Right lobe of liver (tissue), 6 donors: ENCODE results near the gene COLEC12. TPM values are rescaled to one million over a fixed set of nuclear protein-coding genes. Genes with fewer than 3 reads are reported as not detected.

Experiments
- ATAC-seq, 4 donors: fragments of 200-7000 bp; cut with Tn5 transposase; one replicate each; pipeline ENCODE4 v1.9.1; 2020; ENCODE audit warnings: mild to moderate bottlenecking in 4 of 4, moderate library complexity in 4 of 4
- DNase-seq, 3 donors: peaks; one replicate each; pipeline ENCODE4 v3.0.0-alpha.2; 2020
- H3K27ac ChIP-seq, 3 donors: fragments of 200-600 bp; one replicate each; pipeline ENCODE4 v1.8.0; 2022
- H3K27me3 ChIP-seq, 2 donors: fragments of 200-600 bp; one replicate each; pipeline ENCODE4 v1.8.0; 2022
- H3K36me3 ChIP-seq, 4 donors: fragments of 200-600 bp; sonication (generic) in 1 of 4; one replicate each; pipeline versions ENCODE4 v1.5.1 to v1.8.0; 2017 to 2022; ENCODE audit warnings: control low read depth in 1 of 4
- H3K4me1 ChIP-seq, 4 donors: fragments of 200-600 bp; sonication (generic) in 1 of 4; one replicate each; pipeline versions ENCODE4 v1.5.1 to v1.8.0; 2017 to 2022; ENCODE audit warnings: control low read depth in 1 of 4
- H3K4me3 ChIP-seq, 3 donors: fragments of 200-600 bp; one replicate each; pipeline ENCODE4 v1.8.0; 2022
- H3K9me3 ChIP-seq, 4 donors: fragments of 200-600 bp; sonication (generic) in 1 of 4; one replicate each; pipeline versions ENCODE4 v1.5.1 to v1.8.0; 2017 to 2022; ENCODE audit warnings: control low read depth in 1 of 4
- POLR2A ChIP-seq: fragments of 450-650 bp; IDR thresholded peaks from one replicate; pipeline ENCODE4 v1.6.1; 2017; ENCODE audit warnings: antibody characterized with exemption, mild to moderate bottlenecking
- WGBS: methylation state at CpG from one replicate; pipeline ENCODE4 v1.1.6; 2018; ENCODE audit warnings: low coverage, low lambda C conversion rate; ENCODE audit not compliant: insufficient coverage; ENCODE audit errors: missing lambda C conversion rate; 5-methylcytosine and 5-hydroxymethylcytosine counted together
- intact Hi-C, 2 donors: fragments of 100-400 bp; cut with DNase I; formaldehyde crosslinking; loops; one replicate each; pipeline versions ENCODE4 v1.11.2 to v1.14.1; 2022
- total RNA-seq, 6 experiments: library from RNA; depleted of rRNA in 2 of 6; stranded (reverse); fragments of >200 nt in 2 of 6; fragmentation: NEBNext Ultra II Directional in 3 of 6; extraction: Animal tissue kit (Norgen Biotek cat#: 25700) in 3 of 6; gene quantifications; one replicate each; pipeline versions ENCODE4 v1.1.0 to v1.2.4, GENCODE V29; 2016 to 2023
- TF ChIP-seq, protein P1 (sequence below), 4 donors: fragments of 200-600 bp in 3 of 4; fragments of 450-650 bp in 1 of 4; IDR thresholded peaks; one replicate each; pipeline versions ENCODE4 v1.5.1 to v1.8.0; 2016 to 2022; ENCODE audit warnings: antibody characterized with exemption in 4 of 4, mild to moderate bottlenecking in 2 of 4
- donor health status: DM: no; HTN: yes; CAD: no.
- donor health status: DM: no; HTN: no; CAD: no.
- donor health status: DM: no; HTN: no; CAD: no.
- donor health status: DM: no; HTN: yes; CAD: no.
- donor health status: DM: no; HTN: yes; CAD: no.

The COLEC12 gene
- total RNA-seq, 6 experiments from 2014 or later, result 0.12 to 1.00 (median 0.37) TPM; not detected in 1

- H3K27me3 ChIP-seq, result no peaks in the 10 kb centered on the region
- H3K36me3 ChIP-seq, result no peaks in the 10 kb centered on the region
- no peak for TF ChIP-seq POLR2A
- TF ChIP-seq, protein P1, sequence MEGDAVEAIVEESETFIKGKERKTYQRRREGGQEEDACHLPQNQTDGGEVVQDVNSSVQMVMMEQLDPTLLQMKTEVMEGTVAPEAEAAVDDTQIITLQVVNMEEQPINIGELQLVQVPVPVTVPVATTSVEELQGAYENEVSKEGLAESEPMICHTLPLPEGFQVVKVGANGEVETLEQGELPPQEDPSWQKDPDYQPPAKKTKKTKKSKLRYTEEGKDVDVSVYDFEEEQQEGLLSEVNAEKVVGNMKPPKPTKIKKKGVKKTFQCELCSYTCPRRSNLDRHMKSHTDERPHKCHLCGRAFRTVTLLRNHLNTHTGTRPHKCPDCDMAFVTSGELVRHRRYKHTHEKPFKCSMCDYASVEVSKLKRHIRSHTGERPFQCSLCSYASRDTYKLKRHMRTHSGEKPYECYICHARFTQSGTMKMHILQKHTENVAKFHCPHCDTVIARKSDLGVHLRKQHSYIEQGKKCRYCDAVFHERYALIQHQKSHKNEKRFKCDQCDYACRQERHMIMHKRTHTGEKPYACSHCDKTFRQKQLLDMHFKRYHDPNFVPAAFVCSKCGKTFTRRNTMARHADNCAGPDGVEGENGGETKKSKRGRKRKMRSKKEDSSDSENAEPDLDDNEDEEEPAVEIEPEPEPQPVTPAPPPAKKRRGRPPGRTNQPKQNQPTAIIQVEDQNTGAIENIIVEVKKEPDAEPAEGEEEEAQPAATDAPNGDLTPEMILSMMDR (IDR thresholded peaks at IDR 0.05), result no peak
- H3K4me3 ChIP-seq, result no peak overlapping the region
- 49% methylated on average over 2 of the region's 4 CpGs for WGBS
- no peak for ATAC-seq
- intact Hi-C loops, result no loop called here
- H3K9me3 ChIP-seq, result no peaks in the 10 kb centered on the region
- no peak for DNase-seq
- no peak overlapping the region for H3K27ac ChIP-seq
- no peaks in the 10 kb centered on the region for H3K4me1 ChIP-seq
Observed at GRCh38 chr18:328928-329327, 171.6 kb downstream of the COLEC12 start.

- DNase-seq (no peak), ATAC-seq (no peak)
- Histone ChIP-seq H3K4me3 (no peak overlapping the region), H3K36me3 (no peaks in the 10 kb centered on the region), H3K27me3 (no peaks in the 10 kb centered on the region), H3K4me1 (no peaks in the 10 kb centered on the region), H3K27ac (no peak overlapping the region), H3K9me3 (no peaks in the 10 kb centered on the region)
- 83% methylated on average over 1 of the region's 1 CpG for WGBS
- TF ChIP-seq, protein P1 (IDR thresholded peaks at IDR 0.05), result no peak
- no peak for TF ChIP-seq POLR2A
- intact Hi-C loops, result no loop called here
Observed at GRCh38 chr18:326846-327245, 173.7 kb downstream of the COLEC12 start.

DNA sequence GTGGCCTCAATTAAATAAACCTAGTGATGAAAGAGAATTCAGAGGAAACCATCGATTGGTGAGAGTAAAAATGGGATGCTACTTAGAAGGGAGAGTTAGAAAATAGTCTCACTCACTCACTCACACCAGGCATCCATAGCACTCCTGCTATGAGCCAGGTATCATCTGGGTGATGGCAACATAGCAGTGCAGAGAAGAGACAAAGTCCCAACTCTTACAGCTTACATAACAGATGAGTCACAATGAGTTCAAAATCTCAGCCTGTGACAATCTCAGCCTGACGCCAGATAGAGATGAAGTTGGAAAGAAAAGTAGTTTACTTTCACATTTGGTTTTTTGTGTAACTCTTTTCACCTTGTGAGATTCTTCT is 177.3 kb downstream of the COLEC12 start:
- Histone ChIP-seq H3K36me3 (no peaks in the 10 kb centered on the region), H3K27ac (no peak overlapping the region), H3K4me3 (no peak overlapping the region), H3K27me3 (no peaks in the 10 kb centered on the region), H3K9me3 (no peaks in the 10 kb centered on the region), H3K4me1 (no peaks in the 10 kb centered on the region)
- ATAC-seq (peak; percentile 70 to 97 (median 80)), DNase-seq (no peak)
- intact Hi-C loops, result no loop called here
- 38% methylated on average over 2 of the region's 2 CpGs for WGBS
- TF ChIP-seq POLR2A, result no peak
- TF ChIP-seq, protein P1 (IDR thresholded peaks at IDR 0.05), result no peak

DNA sequence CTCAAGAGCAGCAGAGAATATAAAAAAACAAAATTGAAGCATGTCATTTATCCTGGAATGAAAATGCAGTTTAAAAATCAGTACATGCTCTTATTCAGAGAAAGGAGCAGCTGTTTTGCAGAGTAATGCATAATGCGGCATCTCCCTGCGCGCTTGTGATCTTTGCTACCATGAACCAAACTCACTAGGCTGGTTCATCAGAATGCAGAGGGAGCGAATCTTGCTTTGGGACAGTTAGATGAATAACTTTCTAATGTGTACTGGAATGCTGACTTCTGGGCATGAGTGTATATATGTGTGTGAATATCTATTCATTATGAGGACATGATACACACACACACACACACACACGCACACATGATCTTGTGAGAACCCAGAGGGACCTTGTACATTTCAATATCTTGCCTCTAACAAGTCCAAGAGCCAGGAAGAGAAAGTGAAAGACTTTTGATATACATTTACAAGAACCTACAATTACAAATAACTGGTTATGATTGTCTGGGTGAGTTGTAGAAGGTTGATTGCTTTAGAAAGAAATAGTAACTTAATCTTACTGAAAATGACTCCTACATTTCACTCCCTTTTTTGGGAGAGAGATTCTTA is 178.5 kb downstream of the COLEC12 start:
- no peak overlapping the region for H3K4me3 ChIP-seq
- no peak overlapping the region for H3K27ac ChIP-seq
- H3K4me1 ChIP-seq, result no peaks in the 10 kb centered on the region
- H3K9me3 ChIP-seq, result no peaks in the 10 kb centered on the region
- DNase-seq (no peak), ATAC-seq (no peak)
- no peak for TF ChIP-seq POLR2A
- TF ChIP-seq, protein P1 (IDR thresholded peaks at IDR 0.05), result no peak
- 81% methylated on average over 4 of the region's 5 CpGs for WGBS
- intact Hi-C loops, result no loop called here
- no peaks in the 10 kb centered on the region for H3K36me3 ChIP-seq
- H3K27me3 ChIP-seq, result no peaks in the 10 kb centered on the region

DNA sequence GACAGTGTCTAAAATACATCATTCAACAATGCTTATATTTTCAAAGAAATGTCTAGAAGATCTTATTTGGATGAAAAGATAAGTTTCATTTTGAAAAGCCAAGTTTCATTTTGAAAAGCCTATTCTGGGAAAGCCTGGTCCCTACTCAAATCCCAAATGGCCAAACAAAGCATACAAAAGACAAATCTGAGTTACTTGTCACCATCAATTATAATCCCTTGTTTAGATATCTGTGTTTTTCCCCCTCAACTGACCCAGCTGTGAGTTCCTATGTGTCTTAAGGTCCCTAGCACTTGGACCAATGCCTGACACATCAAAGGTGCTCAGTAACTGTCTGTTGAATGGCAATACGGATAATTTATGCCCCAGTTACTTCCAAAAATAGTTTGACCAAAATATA is 180.3 kb downstream of the COLEC12 start:
- H3K4me1 ChIP-seq, result no peaks in the 10 kb centered on the region
- no peak for TF ChIP-seq POLR2A
- TF ChIP-seq, protein P1 (IDR thresholded peaks at IDR 0.05), result no peak
- DNase-seq, result no peak
- intact Hi-C loops, result no loop called here
- no peaks in the 10 kb centered on the region for H3K27me3 ChIP-seq
- no peaks in the 10 kb centered on the region for H3K9me3 ChIP-seq
- H3K4me3 ChIP-seq, result no peak overlapping the region
- H3K27ac ChIP-seq, result no peak overlapping the region
- no peak for ATAC-seq
- H3K36me3 ChIP-seq, result no peaks in the 10 kb centered on the region
- WGBS, result 11% methylated on average over 1 of the region's 1 CpG
